Kidney tubule cell (primary cell): Measurements from ENCODE around the gene SV2A.
"Not testable (repeated sequence)": the region's sequence is repeated elsewhere in the genome, so short reads cannot be mapped to it uniquely, and the experiment has no call there.

Experiments used
- DNase-seq: peaks from one replicate; pipeline ENCODE4 v3.0.0-alpha.2; 2018; ENCODE audit warnings: low spot score

Gene SV2A, protein sequence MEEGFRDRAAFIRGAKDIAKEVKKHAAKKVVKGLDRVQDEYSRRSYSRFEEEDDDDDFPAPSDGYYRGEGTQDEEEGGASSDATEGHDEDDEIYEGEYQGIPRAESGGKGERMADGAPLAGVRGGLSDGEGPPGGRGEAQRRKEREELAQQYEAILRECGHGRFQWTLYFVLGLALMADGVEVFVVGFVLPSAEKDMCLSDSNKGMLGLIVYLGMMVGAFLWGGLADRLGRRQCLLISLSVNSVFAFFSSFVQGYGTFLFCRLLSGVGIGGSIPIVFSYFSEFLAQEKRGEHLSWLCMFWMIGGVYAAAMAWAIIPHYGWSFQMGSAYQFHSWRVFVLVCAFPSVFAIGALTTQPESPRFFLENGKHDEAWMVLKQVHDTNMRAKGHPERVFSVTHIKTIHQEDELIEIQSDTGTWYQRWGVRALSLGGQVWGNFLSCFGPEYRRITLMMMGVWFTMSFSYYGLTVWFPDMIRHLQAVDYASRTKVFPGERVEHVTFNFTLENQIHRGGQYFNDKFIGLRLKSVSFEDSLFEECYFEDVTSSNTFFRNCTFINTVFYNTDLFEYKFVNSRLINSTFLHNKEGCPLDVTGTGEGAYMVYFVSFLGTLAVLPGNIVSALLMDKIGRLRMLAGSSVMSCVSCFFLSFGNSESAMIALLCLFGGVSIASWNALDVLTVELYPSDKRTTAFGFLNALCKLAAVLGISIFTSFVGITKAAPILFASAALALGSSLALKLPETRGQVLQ

GRCh38 chr1:149917571-149918144 is at the start of gene SV2A:
SV2A (minus strand) TSS chr1:149917844; CDS start chr1:149913840, 4,004 bp downstream.
- no peak for DNase-seq

DNA sequence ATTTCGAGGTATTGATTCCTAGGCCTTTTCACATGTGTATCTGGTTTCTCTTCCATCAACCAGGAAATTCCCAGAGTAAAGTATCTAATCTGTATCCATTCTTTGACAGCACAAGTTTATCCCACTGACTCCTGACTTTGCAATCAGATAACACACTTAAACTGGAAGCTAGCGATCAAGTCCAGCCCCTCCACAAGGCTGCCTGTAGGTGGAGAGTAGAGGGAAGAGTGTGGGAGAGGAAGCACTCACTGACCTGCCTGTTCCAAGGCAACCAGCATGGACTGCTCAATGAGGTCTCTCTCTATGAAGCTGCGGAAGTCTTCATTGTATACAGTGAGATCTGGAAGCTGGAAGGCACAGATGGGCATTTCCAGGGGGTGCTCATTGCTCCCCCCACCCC is 49.4 kb upstream of the SV2A start:
- no peak for DNase-seq

DNA sequence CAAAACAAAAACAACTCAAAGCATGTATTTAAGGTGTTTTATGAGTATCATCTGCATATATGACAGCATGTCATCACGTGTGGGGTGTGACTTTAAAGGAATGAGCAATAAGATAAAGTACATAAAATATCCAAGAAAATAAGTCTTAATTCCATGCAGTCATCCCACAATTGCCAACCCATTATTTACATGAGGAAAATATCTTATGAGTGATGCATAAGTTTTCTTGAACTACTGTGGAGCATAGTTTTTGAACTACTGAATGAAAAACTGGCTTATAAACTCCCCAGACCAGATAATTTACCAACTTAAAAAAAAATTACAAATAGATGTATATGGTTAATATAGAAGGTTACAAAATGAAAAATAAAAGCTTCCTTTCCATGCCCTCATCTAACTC is 48.8 kb upstream of the SV2A start:
- DNase-seq, result no peak

GRCh38 chr1:149965440-149965839 is 47.8 kb upstream of the SV2A start:
- DNase-seq, result no peak

GRCh38 chr1:149963358-149963757 is 45.7 kb upstream of the SV2A start:
- no peak for DNase-seq

- no peak for DNase-seq
These were observed 45.1 kb upstream of the SV2A start for GRCh38 chr1:149962736-149963135.

- DNase-seq, result peak; percentile 79
These were observed 44.5 kb upstream of the SV2A start for GRCh38 chr1:149962039-149962647.

GRCh38 chr1:149957548-149957947 is 39.9 kb upstream of the SV2A start:
- DNase-seq, result not testable (repeated sequence)

DNA sequence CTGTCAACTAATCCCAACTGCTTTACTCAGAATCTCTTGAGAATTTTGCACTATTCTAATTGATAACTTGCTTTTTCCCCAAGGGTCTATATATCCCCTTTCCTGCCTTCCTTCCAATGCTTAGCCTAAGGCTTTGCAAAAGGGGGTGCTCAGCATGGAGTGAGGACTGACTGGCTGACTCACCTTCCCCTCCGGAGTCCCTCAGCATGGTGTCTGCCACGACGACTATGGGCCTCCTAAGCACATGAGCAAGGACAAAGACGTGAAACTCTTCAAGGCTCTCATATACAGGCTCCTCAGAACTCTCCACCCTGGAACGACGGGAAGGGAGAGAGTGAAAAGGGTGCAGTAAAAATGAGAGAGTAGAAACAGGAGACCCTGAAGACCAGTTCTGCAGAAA is 32.3 kb upstream of the SV2A start:
- DNase-seq, result no peak

DNA sequence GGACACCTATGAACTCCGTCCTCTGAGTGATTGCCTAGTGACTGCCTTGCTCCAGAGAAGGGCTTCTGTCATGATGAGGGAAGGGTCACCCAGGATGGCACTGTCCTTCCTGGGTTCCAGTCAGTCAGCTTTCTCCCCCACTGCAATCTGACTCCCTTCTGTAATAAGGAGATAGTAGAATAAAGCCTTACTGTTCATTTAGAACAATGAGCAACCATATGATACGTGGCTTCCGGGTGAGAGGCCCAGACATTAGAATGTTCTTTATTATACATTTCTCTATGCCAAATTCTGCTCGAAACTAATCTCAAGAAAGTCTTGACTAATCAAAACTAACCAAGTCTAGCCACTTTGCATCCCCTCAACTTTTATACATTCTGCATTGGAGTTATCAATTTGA is 27.6 kb upstream of the SV2A start:
- no peak for DNase-seq

DNA sequence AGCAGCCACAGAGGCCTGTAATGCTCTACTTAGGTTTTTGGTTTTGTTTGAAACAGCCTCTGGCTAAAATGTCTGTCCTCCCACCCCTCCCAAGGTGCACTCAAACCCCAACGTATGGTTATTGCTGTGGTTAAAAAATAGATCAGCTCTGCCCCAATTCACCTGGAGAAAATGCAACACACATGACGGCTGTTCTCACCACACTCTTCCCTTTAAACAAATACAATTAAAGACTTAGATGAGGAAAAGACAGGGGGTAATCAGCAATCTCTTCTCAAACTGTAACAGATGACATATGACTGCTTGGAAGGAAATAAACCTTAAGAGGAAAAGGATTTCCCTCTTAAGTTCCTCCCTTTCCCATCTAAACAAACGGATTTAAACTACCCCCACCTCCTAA is 25.2 kb upstream of the SV2A start:
- DNase-seq, result no peak

GRCh38 chr1:149942207-149942606 is 24.6 kb upstream of the SV2A start:
- no peak for DNase-seq

DNA sequence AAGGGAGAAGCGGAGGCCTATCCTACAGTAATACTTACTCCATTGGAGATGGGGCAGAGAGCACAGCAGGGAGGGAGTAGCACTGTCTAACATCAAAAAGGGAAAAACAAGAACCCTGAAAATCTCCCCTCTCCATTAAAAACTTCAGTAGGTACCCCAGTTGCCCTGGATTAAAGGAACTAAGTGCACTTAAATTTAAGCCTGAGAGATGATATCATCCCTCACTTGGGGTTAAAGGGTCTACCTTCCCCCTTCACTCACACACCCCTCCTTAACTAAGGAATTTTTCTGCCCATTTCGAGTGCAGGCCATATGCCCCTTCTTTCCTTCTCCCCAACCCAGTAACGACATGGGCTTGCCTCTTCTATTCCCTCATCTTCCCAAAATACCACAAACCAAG is 22.8 kb upstream of the SV2A start:
- DNase-seq, result no peak

DNA sequence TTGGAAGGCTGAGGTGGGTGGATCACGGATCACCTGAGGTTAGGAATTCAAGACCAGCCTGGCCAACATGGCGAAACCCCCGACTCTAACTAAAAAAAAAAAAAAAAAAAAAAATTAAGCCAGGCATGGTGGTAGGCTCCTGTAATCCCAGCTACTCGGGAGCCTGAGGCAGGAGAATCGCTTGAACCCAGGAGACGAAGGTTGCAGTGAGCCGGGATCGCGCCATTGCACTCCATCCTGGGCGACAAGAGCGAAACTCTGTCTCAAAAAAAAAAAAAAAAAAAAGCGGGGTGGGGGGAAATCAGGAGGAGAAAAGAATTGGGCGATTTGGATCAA is 21.0 kb upstream of the SV2A start:
- not testable (repeated sequence) for DNase-seq

GRCh38 chr1:149937759-149938158 is 20.1 kb upstream of the SV2A start:
- no peak for DNase-seq

DNA sequence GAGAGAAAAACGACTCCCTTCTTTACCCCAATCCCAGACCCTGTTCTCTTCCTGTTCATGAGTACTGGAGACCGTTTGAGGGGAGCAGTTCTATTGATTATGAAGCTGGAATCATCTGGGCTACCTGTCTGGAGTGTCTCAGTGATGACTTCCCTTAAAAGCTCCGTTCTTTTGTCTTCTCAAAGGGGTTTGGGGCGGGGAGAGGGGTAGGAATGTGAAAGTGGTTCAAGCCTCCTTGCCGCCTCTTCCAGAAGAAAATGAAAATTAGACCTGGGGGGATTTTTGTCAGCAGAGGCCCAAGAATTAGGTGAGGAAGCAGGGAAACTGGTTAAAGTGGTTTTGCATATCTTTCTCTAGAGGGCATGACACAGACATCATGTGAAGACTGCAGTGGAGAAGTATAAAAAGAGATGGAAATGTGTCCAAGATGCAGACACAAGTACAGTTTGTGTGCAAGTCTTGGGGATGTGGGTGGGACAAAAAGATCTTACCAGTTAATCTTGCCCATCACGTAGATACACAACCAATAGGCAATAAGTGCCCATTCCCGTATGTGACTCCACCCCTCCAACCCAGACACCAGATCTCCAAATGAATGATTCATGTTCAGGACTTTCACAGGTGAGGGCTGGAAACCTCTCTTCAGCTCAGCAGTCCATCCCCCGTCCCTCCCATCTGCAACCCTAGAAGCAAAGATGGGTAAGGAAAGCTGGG is 19.5 kb upstream of the SV2A start:
- peak; percentile 89 for DNase-seq

- peak; percentile 53 for DNase-seq
These were observed 18.7 kb upstream of the SV2A start, which contains the start of gene MTMR11 for GRCh38 chr1:149936170-149936991. MTMR11 (minus strand) TSS chr1:149936879; CDS start chr1:149936647, 232 bp downstream.

GRCh38 chr1:149934356-149934755 is 16.7 kb upstream of the SV2A start:
- DNase-seq, result no peak

DNA sequence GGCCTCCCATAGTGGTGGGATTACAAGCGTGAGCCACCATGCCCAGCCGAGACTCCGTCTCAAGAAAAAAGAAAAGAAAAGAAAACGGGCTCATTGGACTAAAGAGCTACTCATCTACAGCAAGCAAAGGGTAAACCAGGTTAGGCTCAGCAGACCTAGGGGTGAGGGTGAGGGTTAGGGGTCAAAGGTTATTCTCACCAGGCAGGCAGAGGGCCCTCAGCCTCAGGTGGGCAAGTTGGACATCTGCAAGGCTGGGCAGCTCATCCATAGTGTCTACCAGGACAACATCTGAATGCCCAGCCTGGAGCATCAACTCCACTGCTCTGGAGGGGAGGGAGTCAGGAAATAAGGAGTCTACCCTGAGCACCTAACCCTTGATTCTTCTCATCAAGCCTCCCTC is 15.6 kb upstream of the SV2A start:
- no peak for DNase-seq

DNA sequence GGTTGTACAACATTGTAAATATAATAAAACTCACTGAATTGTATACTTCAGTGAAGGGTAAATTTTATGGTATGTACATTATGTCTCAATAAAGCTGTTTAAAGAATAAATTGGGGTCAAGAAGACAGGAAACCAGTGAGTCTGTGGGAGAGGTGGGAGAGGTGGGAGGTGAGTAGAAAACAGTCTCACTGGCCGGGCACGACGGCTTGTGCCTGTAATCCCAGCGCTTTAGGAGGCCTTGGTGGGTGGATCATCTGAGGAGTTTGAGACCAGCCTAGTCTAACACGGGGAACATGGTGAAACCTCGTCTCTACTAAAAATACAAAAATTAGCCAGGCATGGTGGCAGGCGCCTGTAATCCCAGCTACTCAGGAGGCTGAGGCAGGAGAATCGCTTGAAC is 14.8 kb upstream of the SV2A start:
- no peak for DNase-seq

DNA sequence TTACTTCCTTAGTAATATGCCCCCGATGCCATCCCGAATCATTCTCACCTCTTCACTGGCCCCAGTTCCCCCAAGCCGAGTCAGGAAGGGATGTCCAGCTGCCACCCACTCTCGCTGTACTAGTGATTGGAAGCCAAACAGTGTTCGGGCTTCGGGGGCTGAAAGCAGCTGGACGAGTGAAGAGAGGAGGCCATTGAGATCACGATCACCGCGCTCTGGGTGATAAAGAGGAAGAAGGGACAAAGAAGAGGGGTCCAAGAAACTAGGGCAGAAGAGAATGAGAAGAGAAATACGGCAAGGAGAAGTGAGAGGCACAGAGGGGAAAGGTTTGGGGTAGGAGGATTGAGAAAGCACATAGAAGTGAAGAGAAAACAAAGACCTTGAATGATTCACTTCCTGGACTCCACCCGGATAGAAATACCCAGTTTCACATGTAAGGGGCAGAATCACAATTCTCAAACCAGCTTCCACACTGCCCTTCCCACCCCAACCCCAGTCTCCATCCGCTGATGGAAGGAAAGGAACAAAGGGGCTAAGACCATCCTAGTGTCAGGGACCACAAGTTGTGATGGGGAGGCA is 13.7 kb upstream of the SV2A start:
- peak; percentile 15 for DNase-seq
